Suppressor macrophage (primary cell): ENCODE results near the gene SHROOM3.

Source experiments
- DNase-seq, 4 experiments: peaks; one replicate each; pipeline ENCODE4 v3.0.0-alpha.2; 2020 to 2022

Gene SHROOM3

GRCh38 chr4:76494871-76495590, 60.0 kb downstream of the SHROOM3 start:
- DNase-seq, result no peak

GRCh38 chr4:76498550-76498949, 63.5 kb downstream of the SHROOM3 start:
- DNase-seq, result no peak

- DNase-seq, result peak in 1 of 4 experiments; percentile 32
These were observed 64.4 kb downstream of the SHROOM3 start for GRCh38 chr4:76499461-76499860.

GRCh38 chr4:76502886-76503285, 67.9 kb downstream of the SHROOM3 start:
- no peak for DNase-seq

GRCh38 chr4:76504613-76505465, 69.8 kb downstream of the SHROOM3 start:
- DNase-seq, result peak in 3 of 4 experiments; percentile 50 to 76 (median 64)

GRCh38 chr4:76511947-76512346, 76.9 kb downstream of the SHROOM3 start:
- DNase-seq, result peak; percentile 27 to 67 (median 51)

GRCh38 chr4:76513482-76513881, 78.5 kb downstream of the SHROOM3 start:
- no peak for DNase-seq

GRCh38 chr4:76514087-76514486, 79.1 kb downstream of the SHROOM3 start:
- no peak for DNase-seq

- DNase-seq, result peak; percentile 41 to 80 (median 58)
These were observed 81.2 kb downstream of the SHROOM3 start for GRCh38 chr4:76515975-76516843.

GRCh38 chr4:76518241-76518640, 83.2 kb downstream of the SHROOM3 start:
- DNase-seq, result no peak

GRCh38 chr4:76523593-76523992, 88.6 kb downstream of the SHROOM3 start:
- DNase-seq, result no peak

- DNase-seq, result no peak
These were observed 90.7 kb downstream of the SHROOM3 start for GRCh38 chr4:76525751-76526150.

GRCh38 chr4:76526585-76526990, 91.6 kb downstream of the SHROOM3 start:
- DNase-seq, result no peak

GRCh38 chr4:76527666-76528065, 92.6 kb downstream of the SHROOM3 start:
- no peak for DNase-seq

- DNase-seq, result no peak
These were observed 96.6 kb downstream of the SHROOM3 start for GRCh38 chr4:76531597-76531996.

- no peak for DNase-seq
These were observed 97.8 kb downstream of the SHROOM3 start for GRCh38 chr4:76532805-76533204.

GRCh38 chr4:76533314-76533713, 98.3 kb downstream of the SHROOM3 start:
- DNase-seq, result no peak

GRCh38 chr4:76535603-76536372, 100.8 kb downstream of the SHROOM3 start:
- DNase-seq, result no peak

GRCh38 chr4:76536373-76536689, 101.3 kb downstream of the SHROOM3 start:
- no peak for DNase-seq

- no peak for DNase-seq
These were observed 103.3 kb downstream of the SHROOM3 start for GRCh38 chr4:76538296-76538695.

GRCh38 chr4:76539979-76540378, 105.0 kb downstream of the SHROOM3 start:
- no peak for DNase-seq

GRCh38 chr4:76540486-76540885, 105.5 kb downstream of the SHROOM3 start:
- no peak for DNase-seq
